GM06990 (cell line): ENCODE data around the gene CFAP20DC.
"Not testable (repeated sequence)": the region's sequence is repeated elsewhere in the genome, so short reads cannot be mapped to it uniquely, and the experiment has no call there.

Experiments used
- DNase-seq: peaks from one replicate; pipeline ENCODE4 v3.0.0-alpha.2; 2011; ENCODE audit not compliant: insufficient read length; ENCODE audit errors: extremely low read depth
- H3K27me3 ChIP-seq: replicated peaks from 2 replicates; pipeline ENCODE4 v1.6.0; 2011; ENCODE audit warnings: low read length; ENCODE audit not compliant: control insufficient read depth, insufficient read depth
- H3K36me3 ChIP-seq: 2 replicates; pipeline ENCODE4 v1.5.1; 2011; ENCODE audit warnings: low read length; ENCODE audit not compliant: control insufficient read depth, insufficient read depth
- H3K4me3 ChIP-seq: replicated peaks from 2 replicates; pipeline ENCODE4 v1.5.1; 2011; ENCODE audit warnings: low read depth, mild to moderate bottlenecking, control low read depth, low read length
- CTCF ChIP-seq: IDR thresholded peaks from 2 replicates; pipeline ENCODE4 v1.5.1; 2011; ENCODE audit warnings: low read length, control low read depth, mild to moderate bottlenecking, inconsistent platforms; ENCODE audit not compliant: insufficient read depth, poor library complexity, severe bottlenecking

The CFAP20DC gene

GRCh38 chr3:58861551-58861950 lies 188.3 kb downstream of the CFAP20DC start:
- Histone ChIP-seq H3K4me3 (no peak overlapping the region), H3K36me3 (no peaks in the 10 kb centered on the region), H3K27me3 (no peaks in the 10 kb centered on the region; the same call in 1 of the 2 replicates)
- TF ChIP-seq CTCF: no peak
- no peak for DNase-seq

GRCh38 chr3:58858126-58858525 lies 191.7 kb downstream of the CFAP20DC start:
- TF ChIP-seq CTCF: no peak
- DNase-seq: no peak

GRCh38 chr3:58857402-58857801 lies 192.4 kb downstream of the CFAP20DC start:
- no peak for DNase-seq
- TF ChIP-seq CTCF: no peak

More at GRCh38 chr3:58858126-58858525, 191.7 kb downstream of the CFAP20DC start:
- Histone ChIP-seq H3K36me3 (no peaks in the 10 kb centered on the region), H3K27me3 (no peaks in the 10 kb centered on the region), H3K4me3 (no peak overlapping the region)

GRCh38 chr3:58848826-58849225 lies 201.0 kb downstream of the CFAP20DC start:
- no peak for TF ChIP-seq CTCF
- H3K27me3 ChIP-seq: no peaks in the 10 kb centered on the region
- DNase-seq: no peak
- no peak overlapping the region for H3K4me3 ChIP-seq
- H3K36me3 ChIP-seq: no peaks in the 10 kb centered on the region

More at GRCh38 chr3:58857402-58857801, 192.4 kb downstream of the CFAP20DC start:
- no peaks in the 10 kb centered on the region for H3K36me3 ChIP-seq
- no peak overlapping the region for H3K4me3 ChIP-seq
- H3K27me3 ChIP-seq: no peaks in the 10 kb centered on the region

- not testable (repeated sequence) for H3K27me3 ChIP-seq, H3K36me3 ChIP-seq, DNase-seq, H3K4me3 ChIP-seq
Observed at GRCh38 chr3:58842050-58842747, 207.6 kb downstream of the CFAP20DC start.

GRCh38 chr3:58840949-58841348 lies 208.9 kb downstream of the CFAP20DC start:
- Histone ChIP-seq H3K4me3 (no peak overlapping the region), H3K27me3 (no peaks in the 10 kb centered on the region; the same call in 1 of the 2 replicates), H3K36me3 (no peaks in the 10 kb centered on the region)
- no peak for DNase-seq
- TF ChIP-seq CTCF: no peak
